Activated CD4-positive, alpha-beta memory T cell treated with anti-CD3 and anti-CD28 coated beads for 36 hours (primary cell): ENCODE measurements around the gene FAM53B. TPM values are rescaled to one million over a fixed set of nuclear protein-coding genes. Genes with fewer than 3 reads are reported as not detected.

Experiments
- CTCF ChIA-PET: fragments of 350-600 bp; sonication (Branson Sonifier 250); formaldehyde crosslinking; loops from one replicate; lab custom pipeline; 2021; ENCODE audit warnings: antibody characterized with exemption, inconsistent platforms; lab: Charles Lee
- POLR2A ChIA-PET: fragments of 350-600 bp; sonication (Branson Sonifier 250); formaldehyde crosslinking; loops from one replicate; lab custom pipeline; 2021; ENCODE audit warnings: antibody characterized with exemption; lab: Charles Lee
- DNase-seq: peaks from one replicate; pipeline ENCODE4 v3.0.0-alpha.2; 2020
- H3K27ac Mint-ChIP-seq: one replicate; pipeline ENCODE4 v1.8.0; 2021; ENCODE audit warnings: mixed read lengths
- H3K27me3 Mint-ChIP-seq: one replicate; pipeline ENCODE4 v1.8.0; 2021; ENCODE audit warnings: mixed read lengths
- H3K36me3 Mint-ChIP-seq: one replicate; pipeline ENCODE4 v1.8.0; 2021; ENCODE audit warnings: mixed read lengths
- H3K4me1 Mint-ChIP-seq: one replicate; pipeline ENCODE4 v1.8.0; 2021; ENCODE audit warnings: low read depth, mixed read lengths
- H3K4me3 Mint-ChIP-seq: one replicate; pipeline ENCODE4 v1.8.0; 2021; ENCODE audit warnings: mild to moderate bottlenecking, mixed read lengths
- H3K9me3 Mint-ChIP-seq: one replicate; pipeline ENCODE4 v1.8.0; 2021; ENCODE audit warnings: mixed read lengths
- intact Hi-C: fragments of 100-400 bp; cut with micrococcal nuclease; formaldehyde crosslinking; loops from one replicate; pipeline ENCODE4 v1.15.1; 2023
- total RNA-seq, 2 experiments: library from RNA; stranded (reverse); gene quantifications; one replicate each; pipeline ENCODE4 v1.2.3, GENCODE V29; 2021

Gene FAM53B
- total RNA-seq, 2 experiments from 2014 or later, result 25.3 to 25.5 TPM

GRCh38 chr10:124735491-124736286, 8.5 kb downstream of the FAM53B start:
- H3K27me3 Mint-ChIP-seq, result no peaks in the 10 kb centered on the region
- ChIA-PET CTCF (interaction anchor here (1.1 to 8.5 kb wide), 3 partner anchors 14 to 47 kb away, joined by 3 to 115 read pairs (median 22); no protein-coding TSS in a partner anchor), POLR2A (interaction anchor here (1.0 to 9.6 kb wide), 7 partner anchors 12 to 46 kb away, joined by 3 to 138 read pairs (median 13); no protein-coding TSS in a partner anchor)
- intact Hi-C loops, result no loop called here
- no peak overlapping the region for H3K4me3 Mint-ChIP-seq
- peaks cover 13% of the 10 kb centered on the region for H3K36me3 Mint-ChIP-seq
- DNase-seq, result no peak
- H3K27ac Mint-ChIP-seq, result peak overlapping the region; percentile 91
- peaks cover 91% of the 10 kb centered on the region for H3K4me1 Mint-ChIP-seq
- no peaks in the 10 kb centered on the region for H3K9me3 Mint-ChIP-seq

- peak; percentile 72 for DNase-seq
- peaks cover 14% of the 10 kb centered on the region for H3K36me3 Mint-ChIP-seq
- intact Hi-C loops, result no loop called here
- H3K9me3 Mint-ChIP-seq, result no peaks in the 10 kb centered on the region
- no peaks in the 10 kb centered on the region for H3K27me3 Mint-ChIP-seq
- H3K27ac Mint-ChIP-seq, result peak overlapping the region; percentile 91
- peak overlapping the region; percentile 69 for H3K4me3 Mint-ChIP-seq
- CTCF ChIA-PET, result interaction anchor here (0.6 to 8.5 kb wide), 11 partner anchors 7 to 194 kb away, joined by 3 to 115 read pairs (median 5); partner anchors contain the start of gene FAM53B
- H3K4me1 Mint-ChIP-seq, result peaks cover 91% of the 10 kb centered on the region
- POLR2A ChIA-PET, result interaction anchor here (0.8 to 9.6 kb wide), 11 partner anchors 7 to 182 kb away, joined by 3 to 138 read pairs (median 7); no protein-coding TSS in a partner anchor
Measured at GRCh38 chr10:124734311-124735166, 9.6 kb downstream of the FAM53B start.

- no peak for DNase-seq
- peaks cover 14% of the 10 kb centered on the region for H3K36me3 Mint-ChIP-seq
- POLR2A ChIA-PET, result interaction anchor here (0.5 to 9.6 kb wide), 12 partner anchors 8 to 183 kb away, joined by 3 to 138 read pairs (median 6); no protein-coding TSS in a partner anchor
- H3K4me3 Mint-ChIP-seq, result peak overlapping the region; percentile 69
- no peaks in the 10 kb centered on the region for H3K9me3 Mint-ChIP-seq
- H3K4me1 Mint-ChIP-seq, result peaks cover 91% of the 10 kb centered on the region
- intact Hi-C loops, result loop anchor here (1.0 to 2.0 kb wide), 6 partner anchors 8 to 93 kb away; no protein-coding TSS in a partner anchor
- H3K27ac Mint-ChIP-seq, result peak overlapping the region; percentile 91
- no peaks in the 10 kb centered on the region for H3K27me3 Mint-ChIP-seq
- CTCF ChIA-PET, result interaction anchor here (0.6 to 8.5 kb wide), 12 partner anchors 8 to 193 kb away, joined by 3 to 115 read pairs (median 6); partner anchors contain the start of gene FAM53B
Measured at GRCh38 chr10:124733571-124734245, 10.5 kb downstream of the FAM53B start.

GRCh38 chr10:124732931-124733570, 11.1 kb downstream of the FAM53B start:
- CTCF ChIA-PET, result interaction anchor here (0.8 to 8.5 kb wide), 11 partner anchors 8 to 193 kb away, joined by 3 to 115 read pairs (median 7); partner anchors contain the start of gene FAM53B
- no peaks in the 10 kb centered on the region for H3K9me3 Mint-ChIP-seq
- H3K4me3 Mint-ChIP-seq, result peak overlapping the region; percentile 69
- intact Hi-C loops, result loop anchor here (1.0 to 2.0 kb wide), 6 partner anchors 8 to 92 kb away; no protein-coding TSS in a partner anchor
- H3K27me3 Mint-ChIP-seq, result no peaks in the 10 kb centered on the region
- H3K27ac Mint-ChIP-seq, result peak overlapping the region; percentile 91
- DNase-seq, result peak; percentile 90
- peaks cover 14% of the 10 kb centered on the region for H3K36me3 Mint-ChIP-seq
- H3K4me1 Mint-ChIP-seq, result peaks cover 91% of the 10 kb centered on the region
- POLR2A ChIA-PET, result interaction anchor here (0.5 to 9.6 kb wide), 11 partner anchors 8 to 184 kb away, joined by 3 to 138 read pairs (median 7); no protein-coding TSS in a partner anchor

- peak overlapping the region; percentile 91 for H3K27ac Mint-ChIP-seq
- H3K4me3 Mint-ChIP-seq, result peak overlapping the region; percentile 69
Measured at GRCh38 chr10:124731551-124731950, 12.6 kb downstream of the FAM53B start.

GRCh38 chr10:124730790-124731189, 13.4 kb downstream of the FAM53B start:
- H3K27me3 Mint-ChIP-seq, result no peaks in the 10 kb centered on the region
- peaks cover 14% of the 10 kb centered on the region for H3K36me3 Mint-ChIP-seq
- intact Hi-C loops, result no loop called here

More at GRCh38 chr10:124731551-124731950, 12.6 kb downstream of the FAM53B start:
- H3K27me3 Mint-ChIP-seq, result no peaks in the 10 kb centered on the region
- H3K36me3 Mint-ChIP-seq, result peaks cover 14% of the 10 kb centered on the region
- intact Hi-C loops, result no loop called here
- POLR2A ChIA-PET, result interaction anchor here (1.0 to 9.6 kb wide), 5 partner anchors 8 to 42 kb away, joined by 3 to 138 read pairs (median 46); no protein-coding TSS in a partner anchor
- H3K4me1 Mint-ChIP-seq, result peaks cover 91% of the 10 kb centered on the region
- CTCF ChIA-PET, result interaction anchor here (0.9 to 8.5 kb wide), 6 partner anchors 8 to 84 kb away, joined by 3 to 115 read pairs (median 14); no protein-coding TSS in a partner anchor
- no peaks in the 10 kb centered on the region for H3K9me3 Mint-ChIP-seq
- no peak for DNase-seq

GRCh38 chr10:124728830-124729661, 15.1 kb downstream of the FAM53B start:
- CTCF ChIA-PET, result interaction anchor here (1.1 to 8.5 kb wide), 7 partner anchors 10 to 40 kb away, joined by 3 to 115 read pairs (median 8); no protein-coding TSS in a partner anchor
- H3K36me3 Mint-ChIP-seq, result peaks cover 12% of the 10 kb centered on the region
- intact Hi-C loops, result loop anchor here (1.0 kb wide), 1 partner anchor 10 kb away; no protein-coding TSS in a partner anchor
- H3K9me3 Mint-ChIP-seq, result no peaks in the 10 kb centered on the region
- peak overlapping the region; percentile 35 for H3K4me3 Mint-ChIP-seq
- H3K27ac Mint-ChIP-seq, result peak overlapping the region; percentile 87
- POLR2A ChIA-PET, result interaction anchor here (1.2 to 9.6 kb wide), 5 partner anchors 11 to 78 kb away, joined by 3 to 138 read pairs (median 6); no protein-coding TSS in a partner anchor
- DNase-seq, result no peak
- no peaks in the 10 kb centered on the region for H3K27me3 Mint-ChIP-seq
- peaks cover 92% of the 10 kb centered on the region for H3K4me1 Mint-ChIP-seq

More at GRCh38 chr10:124730790-124731189, 13.4 kb downstream of the FAM53B start:
- Mint-ChIP-seq H3K9me3 (no peaks in the 10 kb centered on the region), H3K4me1 (peaks cover 91% of the 10 kb centered on the region), H3K27ac (no peak overlapping the region), H3K4me3 (no peak overlapping the region)
- ChIA-PET CTCF (interaction anchor here (1.4 to 8.5 kb wide), 4 partner anchors 11 to 35 kb away, joined by 3 to 115 read pairs (median 28); no protein-coding TSS in a partner anchor), POLR2A (interaction anchor here (9.6 kb wide), 1 partner anchor 12 kb away, joined by 138 read pairs; no protein-coding TSS in a partner anchor)
- DNase-seq, result no peak

- peak; percentile 62 for DNase-seq
- intact Hi-C loops, result loop anchor here (1.0 kb wide), 1 partner anchor 9 kb away; no protein-coding TSS in a partner anchor
- CTCF ChIA-PET, result interaction anchor here (1.1 to 8.5 kb wide), 6 partner anchors 9 to 79 kb away, joined by 3 to 115 read pairs (median 6); no protein-coding TSS in a partner anchor
- H3K4me3 Mint-ChIP-seq, result peak overlapping the region; percentile 35
- no peaks in the 10 kb centered on the region for H3K27me3 Mint-ChIP-seq
- no peaks in the 10 kb centered on the region for H3K9me3 Mint-ChIP-seq
- peak overlapping the region; percentile 87 for H3K27ac Mint-ChIP-seq
- POLR2A ChIA-PET, result interaction anchor here (1.2 to 9.6 kb wide), 4 partner anchors 10 to 39 kb away, joined by 3 to 138 read pairs (median 10); no protein-coding TSS in a partner anchor
- H3K4me1 Mint-ChIP-seq, result peaks cover 92% of the 10 kb centered on the region
- H3K36me3 Mint-ChIP-seq, result peaks cover 9% of the 10 kb centered on the region
Measured at GRCh38 chr10:124728071-124728829, 15.9 kb downstream of the FAM53B start.
